GM21529 (cell line): Measurements from ENCODE around the gene LRRC4.

ENCODE experiments used
- ATAC-seq: cut with Tn5 transposase; IDR thresholded peaks from one replicate; pipeline ENCODE4 v1.9.1; 2021; ENCODE audit not compliant: unreplicated experiment

The LRRC4 gene

GRCh38 chr7:128032605-128033235, 1.5 kb upstream of the LRRC4 start:
- ATAC-seq = no peak

- ATAC-seq = peak; percentile 55
Observed at GRCh38 chr7:128031901-128032604, 816 bp upstream of the LRRC4 start.

- no peak for ATAC-seq
Observed at GRCh38 chr7:128030263-128030653, 979 bp downstream of the LRRC4 start.

- no peak for ATAC-seq
Observed at GRCh38 chr7:128029405-128029995, 1.7 kb downstream of the LRRC4 start.

GRCh38 chr7:128027485-128027980, 3.7 kb downstream of the LRRC4 start:
- no peak for ATAC-seq

GRCh38 chr7:128026551-128026950, 4.7 kb downstream of the LRRC4 start:
- ATAC-seq = no peak

- ATAC-seq = no peak
Observed at GRCh38 chr7:128025819-128026218, 5.4 kb downstream of the LRRC4 start.

GRCh38 chr7:128025380-128025779, 5.9 kb downstream of the LRRC4 start:
- ATAC-seq = no peak

- ATAC-seq = no peak
Observed at GRCh38 chr7:128024151-128024550, 7.1 kb downstream of the LRRC4 start.

- ATAC-seq = no peak
Observed at GRCh38 chr7:128022631-128023532, 8.4 kb downstream of the LRRC4 start.

GRCh38 chr7:128021366-128021765, 9.9 kb downstream of the LRRC4 start:
- ATAC-seq = no peak

GRCh38 chr7:128020159-128020558, 11.1 kb downstream of the LRRC4 start:
- no peak for ATAC-seq

GRCh38 chr7:128019288-128019687, 11.9 kb downstream of the LRRC4 start:
- no peak for ATAC-seq

GRCh38 chr7:128017862-128018845, 13.1 kb downstream of the LRRC4 start:
- ATAC-seq = no peak

- no peak for ATAC-seq
Observed at GRCh38 chr7:128017460-128017859, 13.8 kb downstream of the LRRC4 start.

GRCh38 chr7:128014811-128015210, 16.4 kb downstream of the LRRC4 start:
- ATAC-seq = no peak

GRCh38 chr7:128011131-128011661, 20.0 kb downstream of the LRRC4 start:
- no peak for ATAC-seq

- no peak for ATAC-seq
Observed at GRCh38 chr7:128010391-128011127, 20.7 kb downstream of the LRRC4 start.

GRCh38 chr7:128008744-128009143, 22.5 kb downstream of the LRRC4 start:
- no peak for ATAC-seq
